Activated naive CD4-positive, alpha-beta T cell treated with anti-CD3 and anti-CD28 coated beads, Interleukin-2, amount 10 ng/mL, durations not matched to agents 7 days and 5 days (primary cell): ENCODE measurements around the gene GRAMD1A.
A peak's percentile ranks its signal among the peaks of the same experiment; 100 is the strongest.
"Not testable (repeated sequence)": the region's sequence is repeated elsewhere in the genome, so short reads cannot be mapped to it uniquely, and the experiment has no call there.

Source experiments
- CTCF ChIA-PET: fragments of 350-600 bp; sonication (Branson Sonifier 250); formaldehyde crosslinking; loops from one replicate; lab custom pipeline; 2021; ENCODE audit warnings: antibody characterized with exemption; lab: Charles Lee
- DNase-seq: peaks from one replicate; pipeline ENCODE4 v3.0.0-alpha.2; 2020
- H3K27ac Mint-ChIP-seq: one replicate; pipeline ENCODE4 v1.8.0; 2021; ENCODE audit warnings: mild to moderate bottlenecking, moderate library complexity, mixed read lengths
- H3K27me3 Mint-ChIP-seq: one replicate; pipeline ENCODE4 v1.8.0; 2021; ENCODE audit warnings: mild to moderate bottlenecking, mixed read lengths
- H3K36me3 Mint-ChIP-seq: one replicate; pipeline ENCODE4 v1.8.0; 2021; ENCODE audit warnings: mixed read lengths
- H3K4me1 Mint-ChIP-seq: one replicate; pipeline ENCODE4 v1.8.0; 2021; ENCODE audit warnings: mixed read lengths
- H3K4me3 Mint-ChIP-seq: one replicate; pipeline ENCODE4 v1.8.0; 2021; ENCODE audit warnings: mild to moderate bottlenecking, moderate library complexity, mixed read lengths
- H3K9me3 Mint-ChIP-seq: one replicate; pipeline ENCODE4 v1.8.0; 2021; ENCODE audit warnings: mixed read lengths

GRAMD1A gene

DNA sequence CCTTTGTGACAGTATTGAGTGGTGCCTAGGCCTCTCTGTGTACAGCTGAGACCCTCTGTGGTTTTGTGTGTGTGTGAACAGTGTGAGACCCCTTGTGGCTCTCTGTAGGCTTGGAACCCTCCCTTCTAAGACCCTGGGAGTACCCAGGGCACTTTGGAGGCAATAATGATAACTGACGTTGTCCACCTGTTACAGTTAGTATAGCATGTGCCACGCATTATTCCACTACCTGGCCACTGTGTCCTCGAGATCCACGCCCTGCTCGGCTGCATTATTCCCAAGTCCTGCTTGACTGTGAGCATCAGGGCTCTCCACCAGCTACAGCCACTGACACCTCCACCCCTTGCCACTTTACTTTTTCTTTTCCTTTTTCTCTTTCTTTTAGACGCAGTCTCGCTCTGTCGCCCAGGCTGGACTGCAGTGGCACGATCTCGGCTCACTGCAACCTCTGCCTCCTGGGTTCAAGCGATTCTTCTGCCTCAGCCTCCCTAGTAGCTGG lies 2.0 kb downstream of the GRAMD1A start:
- Mint-ChIP-seq H3K9me3 (no peaks in the 10 kb centered on the region), H3K27me3 (no peaks in the 10 kb centered on the region), H3K36me3 (peaks cover 46% of the 10 kb centered on the region), H3K4me1 (peaks cover 69% of the 10 kb centered on the region), H3K27ac (peak overlapping the region; percentile 95), H3K4me3 (peak overlapping the region; percentile 94)
- CTCF ChIA-PET, result interaction anchor here (1.5 to 3.0 kb wide), 2 partner anchors 12 to 28 kb away, joined by 4 to 15 read pairs; no protein-coding TSS in a partner anchor
- DNase-seq, result peak; percentile 14

DNA sequence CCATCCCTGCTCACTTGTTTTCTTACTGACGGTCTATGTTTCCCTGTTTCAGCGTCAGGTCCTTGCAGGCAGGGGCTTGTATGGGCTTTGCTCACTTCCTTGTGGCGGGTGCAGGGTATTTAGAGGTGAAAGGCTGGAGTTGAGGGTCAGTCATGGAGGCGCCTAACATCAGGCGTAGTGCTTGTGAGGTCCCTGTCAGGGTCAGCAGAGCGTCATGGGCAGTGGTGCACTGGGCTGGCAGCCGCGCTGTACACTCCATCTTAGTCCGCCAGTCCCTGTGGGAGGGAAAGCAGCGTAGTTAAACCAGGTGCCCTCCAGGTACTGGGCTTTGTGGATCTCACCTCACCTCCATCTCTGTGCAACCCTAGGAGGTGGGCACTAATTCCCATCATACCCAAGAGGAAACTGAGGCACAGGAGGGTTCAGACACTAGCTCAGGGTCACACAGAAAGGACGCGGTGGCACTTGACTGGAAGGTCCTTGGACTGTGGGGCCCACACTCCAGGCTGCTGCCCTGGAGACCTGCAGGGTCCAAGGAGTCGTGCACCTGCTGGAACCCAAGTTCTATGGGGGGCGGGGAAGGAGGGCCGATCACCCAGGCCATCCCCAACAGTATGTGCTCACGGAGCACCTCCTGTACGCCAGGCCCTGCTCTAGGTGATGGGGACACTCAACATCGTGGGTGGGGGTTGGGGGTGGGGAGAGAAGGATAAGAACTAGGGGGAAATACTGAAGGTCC lies 4.6 kb downstream of the GRAMD1A start:
- Mint-ChIP-seq H3K4me3 (no peak overlapping the region), H3K4me1 (peaks cover 49% of the 10 kb centered on the region), H3K9me3 (no peaks in the 10 kb centered on the region), H3K36me3 (peaks cover 50% of the 10 kb centered on the region), H3K27ac (peak overlapping the region; percentile 79), H3K27me3 (no peaks in the 10 kb centered on the region)
- no peak for DNase-seq
- CTCF ChIA-PET, result interaction anchor here (1.6 kb wide), 1 partner anchor 9 kb away, joined by 4 read pairs; no protein-coding TSS in a partner anchor

DNA sequence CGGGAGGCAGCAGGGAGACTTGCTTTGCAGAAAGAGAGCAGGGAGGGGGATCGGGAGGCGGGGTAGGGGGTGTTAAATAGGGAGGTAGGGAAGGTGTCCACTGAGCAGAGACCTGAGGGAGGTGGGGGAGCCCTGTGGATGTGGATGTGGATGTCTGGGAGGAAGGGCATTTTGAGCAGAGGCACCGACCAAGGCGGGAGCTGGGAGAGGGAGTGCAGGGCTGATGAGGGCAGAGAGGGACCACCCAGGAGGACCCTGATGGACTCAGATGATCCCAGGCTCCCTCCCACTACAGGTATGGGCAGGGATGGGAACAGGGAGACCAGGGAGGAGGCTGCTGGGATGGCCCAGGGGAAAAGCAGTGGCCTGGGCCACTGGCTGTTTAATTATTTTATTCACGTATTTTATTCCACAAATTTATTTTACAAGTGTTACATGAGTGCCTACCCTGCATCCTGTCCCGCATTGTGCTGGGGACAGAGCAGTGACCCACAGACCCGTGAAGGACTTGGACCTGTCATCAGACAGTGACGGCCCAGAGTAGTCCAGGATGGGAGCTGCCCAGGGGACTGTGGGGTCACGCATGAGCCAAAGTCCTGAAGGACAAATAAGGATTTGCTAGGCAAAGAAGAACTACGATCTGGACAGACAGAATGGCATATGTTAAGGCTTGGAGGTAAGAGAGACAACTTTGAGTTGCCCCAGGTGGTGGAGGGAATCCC lies 5.3 kb downstream of the GRAMD1A start:
- Mint-ChIP-seq H3K4me1 (peaks cover 48% of the 10 kb centered on the region), H3K36me3 (peaks cover 55% of the 10 kb centered on the region), H3K9me3 (no peaks in the 10 kb centered on the region), H3K4me3 (no peak overlapping the region), H3K27ac (peak overlapping the region; percentile 30), H3K27me3 (no peaks in the 10 kb centered on the region)
- CTCF ChIA-PET, result no interaction called here
- no peak for DNase-seq

DNA sequence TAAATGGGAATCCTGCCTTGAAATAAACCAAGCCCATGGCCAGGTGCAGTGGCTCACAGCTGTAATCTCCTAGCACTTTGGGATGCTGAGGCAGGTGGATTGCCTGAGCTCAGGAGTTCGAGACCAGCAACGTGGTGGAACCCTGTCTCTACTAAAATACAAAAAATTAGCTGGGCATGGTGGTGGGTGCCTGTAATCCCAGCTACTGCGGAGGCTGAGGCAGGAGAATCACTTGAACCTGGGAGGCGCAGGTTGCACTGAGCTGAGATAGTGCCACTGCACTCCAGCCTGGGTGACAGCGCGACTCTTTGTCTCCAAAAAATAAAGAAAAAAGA lies 5.9 kb downstream of the GRAMD1A start:
- not testable (repeated sequence) for H3K9me3 Mint-ChIP-seq, H3K27me3 Mint-ChIP-seq, DNase-seq, H3K4me3 Mint-ChIP-seq
- CTCF ChIA-PET, result interaction anchor here (3.6 kb wide), 1 partner anchor 33 kb away, joined by 18 read pairs; no protein-coding TSS in a partner anchor
- Mint-ChIP-seq H3K27ac (peak overlapping the region; percentile 33), H3K4me1 (peaks cover 52% of the 10 kb centered on the region), H3K36me3 (peaks cover 57% of the 10 kb centered on the region)

DNA sequence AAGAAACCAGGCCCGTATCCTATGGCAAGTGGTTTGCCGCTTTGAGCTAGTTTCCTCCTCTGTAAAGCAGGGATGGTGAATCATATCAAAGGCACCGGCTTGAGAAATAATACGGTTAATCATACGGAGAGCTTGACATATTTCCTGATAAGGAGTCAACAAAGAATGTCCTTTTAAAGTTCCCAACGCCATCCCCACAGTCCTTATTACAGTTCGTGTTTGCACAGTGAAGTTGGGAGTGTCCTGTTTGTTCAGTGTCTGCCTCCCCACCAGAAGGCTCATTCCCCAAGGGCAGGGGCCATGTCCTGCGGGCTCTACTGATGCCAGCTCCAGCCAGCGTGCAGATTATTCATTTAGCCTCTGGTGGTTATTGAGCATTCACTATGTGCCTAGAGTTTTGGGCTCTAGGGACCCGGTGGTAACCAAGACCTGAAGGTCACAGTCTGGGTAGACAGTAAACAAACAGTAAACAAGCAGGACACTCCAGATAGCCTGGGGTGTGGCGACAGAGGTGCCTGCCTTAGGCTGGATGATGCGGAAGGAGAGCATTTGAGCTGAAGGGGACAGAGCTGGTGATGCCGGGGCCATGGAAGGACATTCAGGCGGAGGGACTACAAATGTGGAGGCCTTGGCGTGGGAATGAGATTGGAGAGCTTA lies 6.3 kb downstream of the GRAMD1A start:
- no peak for DNase-seq
- H3K4me1 Mint-ChIP-seq, result peaks cover 54% of the 10 kb centered on the region
- H3K27ac Mint-ChIP-seq, result peak overlapping the region; percentile 15
- no peaks in the 10 kb centered on the region for H3K27me3 Mint-ChIP-seq
- H3K4me3 Mint-ChIP-seq, result no peak overlapping the region
- peaks cover 57% of the 10 kb centered on the region for H3K36me3 Mint-ChIP-seq
- CTCF ChIA-PET, result interaction anchor here (3.6 kb wide), 1 partner anchor 34 kb away, joined by 18 read pairs; no protein-coding TSS in a partner anchor
- H3K9me3 Mint-ChIP-seq, result no peaks in the 10 kb centered on the region

DNA sequence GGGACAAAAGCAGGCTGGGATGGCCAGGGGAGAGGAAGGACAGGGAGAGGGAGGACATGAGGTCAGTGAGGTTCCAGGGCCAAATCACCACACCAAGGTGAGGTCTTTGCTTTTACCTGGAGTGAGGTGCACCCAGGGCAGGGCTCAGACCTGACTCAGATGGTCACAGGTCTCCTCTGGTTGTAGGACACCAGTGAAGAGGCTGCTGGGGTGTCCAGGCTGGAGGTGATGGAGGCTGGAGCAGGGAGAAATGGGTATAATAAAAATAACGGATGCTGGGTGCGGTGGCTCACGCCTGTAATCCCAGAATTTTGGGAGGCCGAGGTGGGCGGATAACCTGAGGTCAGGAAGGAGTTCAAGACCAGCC lies 6.9 kb downstream of the GRAMD1A start:
- CTCF ChIA-PET, result interaction anchor here (3.6 kb wide), 1 partner anchor 34 kb away, joined by 18 read pairs; no protein-coding TSS in a partner anchor
- Mint-ChIP-seq H3K9me3 (no peaks in the 10 kb centered on the region), H3K36me3 (peaks cover 57% of the 10 kb centered on the region), H3K4me3 (no peak overlapping the region), H3K27me3 (no peaks in the 10 kb centered on the region), H3K4me1 (peaks cover 55% of the 10 kb centered on the region), H3K27ac (peak overlapping the region; percentile 15)
- no peak for DNase-seq

DNA sequence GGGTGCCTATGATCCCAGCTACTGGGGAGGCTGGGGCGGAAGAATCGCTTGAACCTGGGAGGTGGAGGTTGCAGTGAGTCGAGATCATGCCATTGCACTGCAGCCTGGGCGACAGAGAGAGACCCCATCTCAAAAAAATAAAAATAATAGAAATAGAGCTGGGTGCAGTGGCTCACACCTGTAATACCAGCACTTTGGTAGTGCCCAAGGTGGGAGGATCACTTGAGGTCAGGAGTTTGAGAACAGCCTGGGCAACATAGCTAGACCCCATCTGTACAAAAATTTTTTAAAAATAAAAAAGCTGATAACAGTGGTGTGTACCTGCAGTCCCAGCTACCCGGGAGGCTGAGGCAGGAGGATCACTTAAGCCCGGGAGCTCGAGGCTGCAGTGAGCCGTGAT lies 7.3 kb downstream of the GRAMD1A start:
- Mint-ChIP-seq H3K4me1 (peaks cover 55% of the 10 kb centered on the region), H3K27ac (peak overlapping the region; percentile 15), H3K36me3 (peaks cover 57% of the 10 kb centered on the region)
- not testable (repeated sequence) for H3K4me3 Mint-ChIP-seq, DNase-seq, H3K9me3 Mint-ChIP-seq, H3K27me3 Mint-ChIP-seq
- CTCF ChIA-PET, result interaction anchor here (3.6 kb wide), 1 partner anchor 35 kb away, joined by 18 read pairs; no protein-coding TSS in a partner anchor

DNA sequence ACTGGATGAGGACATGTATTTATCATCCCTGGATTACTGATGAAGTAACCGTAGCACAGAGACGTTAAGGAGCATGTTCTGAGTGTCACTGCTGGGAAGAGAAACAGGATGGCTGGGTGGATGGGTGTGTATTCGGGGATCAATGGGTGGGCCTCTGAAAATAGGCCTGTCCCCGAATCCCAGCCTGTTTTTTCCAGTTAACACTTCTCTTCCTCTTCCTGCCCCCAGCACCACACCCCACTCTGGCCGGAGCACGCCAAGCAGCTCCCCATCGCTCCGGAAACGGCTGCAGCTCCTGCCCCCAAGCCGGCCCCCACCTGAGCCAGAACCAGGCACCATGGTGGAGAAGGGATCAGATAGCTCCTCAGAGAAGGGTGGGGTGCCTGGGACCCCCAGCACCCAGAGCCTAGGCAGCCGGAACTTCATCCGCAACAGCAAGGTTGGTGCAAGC lies 8.8 kb downstream of the GRAMD1A start:
- H3K9me3 Mint-ChIP-seq, result no peaks in the 10 kb centered on the region
- H3K27ac Mint-ChIP-seq, result no peak overlapping the region
- DNase-seq, result no peak
- H3K36me3 Mint-ChIP-seq, result peaks cover 54% of the 10 kb centered on the region
- H3K4me3 Mint-ChIP-seq, result no peak overlapping the region
- H3K27me3 Mint-ChIP-seq, result no peaks in the 10 kb centered on the region
- H3K4me1 Mint-ChIP-seq, result peaks cover 55% of the 10 kb centered on the region
- CTCF ChIA-PET, result interaction anchor here (3.6 kb wide), 1 partner anchor 36 kb away, joined by 18 read pairs; no protein-coding TSS in a partner anchor

DNA sequence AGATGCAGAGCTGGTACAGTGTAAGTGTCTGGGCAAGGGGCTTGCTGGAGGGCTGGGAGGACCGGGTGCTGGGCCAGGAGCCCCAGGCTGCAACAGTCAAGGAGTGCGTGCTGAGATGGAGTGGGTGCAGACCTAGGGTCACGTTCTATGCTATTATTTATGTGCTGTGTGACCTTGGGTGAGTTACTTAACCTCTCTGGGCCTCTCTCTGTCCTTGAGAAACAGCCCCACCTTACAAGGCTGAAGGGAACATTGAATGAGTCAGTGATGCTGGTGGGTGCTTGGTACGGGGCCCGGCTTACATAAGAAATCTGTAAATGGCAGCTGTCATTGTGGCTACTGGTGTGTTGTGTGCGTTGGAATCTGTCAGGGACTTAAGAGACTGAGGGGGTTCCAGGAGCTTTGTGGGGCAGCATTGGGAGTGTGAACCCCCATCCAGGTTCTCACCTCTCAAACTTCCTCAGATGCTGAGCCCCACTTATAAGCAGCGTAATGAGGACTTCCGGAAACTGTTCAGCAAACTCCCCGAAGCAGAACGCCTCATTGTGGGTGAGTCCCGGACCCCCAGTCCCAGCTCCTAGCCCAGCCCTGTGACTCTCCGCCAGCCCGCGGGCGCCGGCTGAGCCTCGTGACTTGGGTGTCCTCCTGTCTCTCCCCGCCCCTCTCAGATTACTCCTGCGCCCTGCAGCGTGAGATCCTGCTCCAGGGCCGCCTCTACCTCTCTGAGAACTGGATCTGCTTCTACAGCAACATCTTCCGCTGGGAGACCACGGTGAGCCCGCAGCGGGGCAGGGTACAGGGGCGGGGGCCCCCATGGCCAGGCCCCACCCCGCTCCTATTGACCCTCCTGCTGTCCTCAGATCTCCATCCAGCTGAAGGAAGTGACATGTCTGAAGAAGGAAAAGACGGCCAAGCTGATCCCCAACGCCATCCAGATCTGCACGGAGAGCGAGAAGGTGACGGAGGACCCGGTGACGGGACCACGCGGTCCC lies 9.6 kb downstream of the GRAMD1A start:
- Mint-ChIP-seq H3K4me1 (peaks cover 56% of the 10 kb centered on the region), H3K27me3 (no peaks in the 10 kb centered on the region), H3K27ac (no peak overlapping the region), H3K9me3 (no peaks in the 10 kb centered on the region), H3K36me3 (peaks cover 56% of the 10 kb centered on the region), H3K4me3 (no peak overlapping the region)
- no peak for DNase-seq
- CTCF ChIA-PET, result interaction anchor here (1.2 to 5.4 kb wide), 3 partner anchors 15 to 37 kb away, joined by 3 to 65 read pairs (median 18); no protein-coding TSS in a partner anchor

DNA sequence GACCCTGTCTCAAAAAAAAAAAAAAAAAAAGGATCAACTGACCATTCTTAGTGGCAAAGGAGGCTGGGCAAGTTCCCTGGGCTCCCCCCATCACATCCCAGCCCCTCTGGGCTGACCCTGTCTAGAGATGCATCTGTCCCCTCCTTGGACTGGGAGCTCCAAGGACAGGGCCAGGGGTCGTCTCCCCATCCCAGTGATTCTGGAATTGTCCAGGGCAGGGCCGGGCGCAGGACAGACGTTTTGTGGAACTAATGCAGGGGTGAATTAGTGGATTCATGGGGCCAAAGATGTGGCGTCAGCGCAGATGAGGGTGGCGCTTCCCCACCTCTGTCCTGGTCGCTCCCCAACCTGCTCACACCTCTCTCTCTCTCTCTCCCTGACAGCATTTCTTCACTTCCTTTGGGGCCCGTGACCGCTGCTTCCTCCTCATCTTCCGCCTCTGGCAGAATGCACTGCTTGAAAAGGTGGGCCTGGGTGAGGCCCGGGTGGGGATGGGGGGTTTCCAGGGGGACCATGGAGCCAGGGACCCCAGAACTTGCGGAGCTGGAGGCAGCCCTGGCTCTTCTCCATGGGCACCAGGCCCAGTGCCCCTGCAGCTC lies 11.1 kb downstream of the GRAMD1A start:
- no peak overlapping the region for H3K4me3 Mint-ChIP-seq
- peak overlapping the region; percentile 52 for H3K27ac Mint-ChIP-seq
- H3K4me1 Mint-ChIP-seq, result peaks cover 65% of the 10 kb centered on the region
- H3K27me3 Mint-ChIP-seq, result no peaks in the 10 kb centered on the region
- CTCF ChIA-PET, result interaction anchor here (0.7 to 5.4 kb wide), 2 partner anchors 32 to 38 kb away, joined by 3 to 65 read pairs; no protein-coding TSS in a partner anchor
- peaks cover 65% of the 10 kb centered on the region for H3K36me3 Mint-ChIP-seq
- H3K9me3 Mint-ChIP-seq, result no peaks in the 10 kb centered on the region
- no peak for DNase-seq

DNA sequence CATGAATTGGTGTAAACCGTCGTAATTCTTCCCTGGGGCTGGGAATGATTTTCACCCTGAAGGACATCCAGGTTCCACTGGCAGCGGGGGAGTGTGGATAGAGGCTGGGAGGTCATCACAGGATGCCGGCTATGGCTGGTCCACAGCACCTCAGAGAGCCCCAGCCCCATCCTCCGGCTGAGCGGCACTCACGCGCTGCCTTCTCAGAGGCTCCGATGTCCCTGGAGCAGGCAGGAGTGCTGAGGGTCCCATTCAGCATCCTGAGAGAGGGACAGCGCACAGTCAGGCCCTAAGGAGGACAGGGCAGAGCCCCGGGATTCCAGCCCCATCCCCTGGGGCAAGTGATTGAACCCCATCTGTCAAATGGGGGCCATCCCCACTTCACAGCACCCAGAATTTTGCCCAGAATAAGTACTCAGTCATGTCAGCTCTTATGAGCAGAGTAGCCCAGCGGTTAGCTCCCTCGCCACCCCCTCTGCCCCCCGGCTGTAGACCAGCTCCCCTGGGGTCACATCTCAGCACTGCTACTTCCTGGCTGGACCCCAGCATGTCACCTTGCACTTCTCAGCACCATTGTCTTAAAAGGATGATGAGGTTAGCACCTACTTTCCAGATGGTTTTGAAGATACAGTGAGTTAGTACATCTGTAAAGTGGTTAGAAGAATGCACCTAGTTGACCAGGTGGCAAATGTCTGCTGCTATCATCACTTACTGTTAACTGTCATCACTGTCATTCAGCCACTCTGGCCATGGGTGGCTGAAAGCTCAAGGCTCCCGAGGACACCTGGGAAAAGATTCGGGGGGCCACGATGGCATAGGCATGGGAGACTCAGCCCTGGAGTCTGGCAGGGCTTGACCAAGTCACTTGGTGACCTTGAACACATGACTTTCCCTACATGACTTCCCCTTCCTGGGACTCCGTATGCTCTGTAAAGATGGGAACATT lies 11.9 kb downstream of the GRAMD1A start:
- Mint-ChIP-seq H3K4me1 (peaks cover 59% of the 10 kb centered on the region), H3K36me3 (peaks cover 58% of the 10 kb centered on the region), H3K27me3 (no peaks in the 10 kb centered on the region), H3K27ac (peak overlapping the region; percentile 83), H3K9me3 (no peaks in the 10 kb centered on the region), H3K4me3 (no peak overlapping the region)
- CTCF ChIA-PET, result interaction anchor here (0.7 to 5.4 kb wide), 3 partner anchors 39 to 129 kb away, joined by 3 to 65 read pairs (median 12); no protein-coding TSS in a partner anchor
- no peak for DNase-seq
